Liver (tissue), 3 donors: Measurements from ENCODE around the gene PER2.

ENCODE experiments used
- EGR1 ChIP-seq, 2 donors: IDR thresholded peaks; 2 replicates each; pipeline ENCODE4 v1.6.1; 2016 to 2018; ENCODE audit warnings: antibody characterized with exemption in 2 of 2, low read depth in 2 of 2
- FOXA2 ChIP-seq: IDR thresholded peaks from 2 replicates; pipeline ENCODE4 v1.6.1; 2016; ENCODE audit warnings: antibody characterized with exemption
- GABPA ChIP-seq, 2 donors: IDR thresholded peaks in 1 of 2; conservative IDR thresholded peaks in 1 of 2; 2 replicates each; pipeline ENCODE4 v1.6.1; 2016; ENCODE audit warnings: antibody characterized with exemption in 2 of 2, mild to moderate bottlenecking in 1 of 2, moderate library complexity in 1 of 2
- HNF4G ChIP-seq: IDR thresholded peaks from 2 replicates; pipeline ENCODE4 v1.6.1; 2016; ENCODE audit warnings: antibody characterized with exemption
- JUND ChIP-seq, 2 donors: IDR thresholded peaks; 2 replicates each; pipeline ENCODE4 v1.6.1; 2016; ENCODE audit warnings: antibody characterized with exemption in 2 of 2
- RAD21 ChIP-seq, 2 donors: IDR thresholded peaks; 2 replicates each; pipeline ENCODE4 v1.6.1; 2016; ENCODE audit warnings: antibody characterized with exemption in 2 of 2, mild to moderate bottlenecking in 2 of 2
- TAF1 ChIP-seq: conservative IDR thresholded peaks from 2 replicates; pipeline ENCODE4 v1.6.1; 2016; ENCODE audit warnings: antibody characterized with exemption, mild to moderate bottlenecking
- YY1 ChIP-seq: IDR thresholded peaks from 2 replicates; pipeline ENCODE4 v1.6.1; 2016; ENCODE audit warnings: antibody characterized with exemption, mild to moderate bottlenecking
- TF ChIP-seq, protein P1 (sequence below): fragments of 150-350 bp; IDR thresholded peaks from 2 replicates; pipeline ENCODE4 v1.5.1; 2017; ENCODE audit warnings: improper control_type of control experiment, low read depth, low read length; ENCODE audit not compliant: missing input control
- TF ChIP-seq, protein P2 (sequence below): IDR thresholded peaks from 2 replicates; pipeline ENCODE4 v1.6.1; 2016; ENCODE audit warnings: antibody characterized with exemption, mild to moderate bottlenecking
- TF ChIP-seq, protein P3 (sequence below): IDR thresholded peaks from 2 replicates; pipeline ENCODE4 v1.6.1; 2016; ENCODE audit warnings: antibody characterized with exemption
- TF ChIP-seq, protein P4 (sequence below): IDR thresholded peaks from 2 replicates; pipeline ENCODE4 v1.6.1; 2016; ENCODE audit warnings: antibody characterized with exemption
- donor health status: healthy.
- donor health status: healthy.

DNA sequence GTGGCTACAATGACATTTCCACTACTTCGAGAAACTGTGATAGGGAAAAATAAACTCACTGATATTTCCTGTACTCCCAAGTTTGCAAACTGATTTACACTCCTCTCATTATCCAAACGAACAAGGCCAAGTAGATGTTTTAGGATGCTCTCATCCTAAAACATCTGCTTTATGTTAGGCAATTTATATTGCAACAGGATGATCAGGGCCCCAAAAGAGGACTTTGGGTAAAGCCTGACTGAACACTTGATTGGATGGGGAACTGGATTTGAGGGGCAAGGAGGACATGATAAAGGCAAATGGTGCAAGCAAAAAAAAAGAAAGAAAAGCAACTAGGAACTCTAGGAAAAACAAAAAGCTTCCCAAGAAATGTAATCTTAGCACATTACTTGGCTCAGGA is 46.4 kb downstream of the PER2 start:
- TF ChIP-seq HNF4G (no peak), EGR1 (IDR thresholded peaks at IDR 0.05; ENCODE audit: low read depth in 2 of 2) (no peak), TAF1 (no peak), JUND (IDR thresholded peaks at IDR 0.05) (no peak), GABPA (IDR thresholded peaks at IDR 0.05 in 1 of 2, conservative IDR thresholded peaks at IDR 0.05 in 1 of 2) (no peak), RAD21 (IDR thresholded peaks at IDR 0.05) (no peak), FOXA2 (no peak), YY1 (no peak)
- TF ChIP-seq, protein P1, sequence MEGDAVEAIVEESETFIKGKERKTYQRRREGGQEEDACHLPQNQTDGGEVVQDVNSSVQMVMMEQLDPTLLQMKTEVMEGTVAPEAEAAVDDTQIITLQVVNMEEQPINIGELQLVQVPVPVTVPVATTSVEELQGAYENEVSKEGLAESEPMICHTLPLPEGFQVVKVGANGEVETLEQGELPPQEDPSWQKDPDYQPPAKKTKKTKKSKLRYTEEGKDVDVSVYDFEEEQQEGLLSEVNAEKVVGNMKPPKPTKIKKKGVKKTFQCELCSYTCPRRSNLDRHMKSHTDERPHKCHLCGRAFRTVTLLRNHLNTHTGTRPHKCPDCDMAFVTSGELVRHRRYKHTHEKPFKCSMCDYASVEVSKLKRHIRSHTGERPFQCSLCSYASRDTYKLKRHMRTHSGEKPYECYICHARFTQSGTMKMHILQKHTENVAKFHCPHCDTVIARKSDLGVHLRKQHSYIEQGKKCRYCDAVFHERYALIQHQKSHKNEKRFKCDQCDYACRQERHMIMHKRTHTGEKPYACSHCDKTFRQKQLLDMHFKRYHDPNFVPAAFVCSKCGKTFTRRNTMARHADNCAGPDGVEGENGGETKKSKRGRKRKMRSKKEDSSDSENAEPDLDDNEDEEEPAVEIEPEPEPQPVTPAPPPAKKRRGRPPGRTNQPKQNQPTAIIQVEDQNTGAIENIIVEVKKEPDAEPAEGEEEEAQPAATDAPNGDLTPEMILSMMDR = no peak
- TF ChIP-seq, protein P2, sequence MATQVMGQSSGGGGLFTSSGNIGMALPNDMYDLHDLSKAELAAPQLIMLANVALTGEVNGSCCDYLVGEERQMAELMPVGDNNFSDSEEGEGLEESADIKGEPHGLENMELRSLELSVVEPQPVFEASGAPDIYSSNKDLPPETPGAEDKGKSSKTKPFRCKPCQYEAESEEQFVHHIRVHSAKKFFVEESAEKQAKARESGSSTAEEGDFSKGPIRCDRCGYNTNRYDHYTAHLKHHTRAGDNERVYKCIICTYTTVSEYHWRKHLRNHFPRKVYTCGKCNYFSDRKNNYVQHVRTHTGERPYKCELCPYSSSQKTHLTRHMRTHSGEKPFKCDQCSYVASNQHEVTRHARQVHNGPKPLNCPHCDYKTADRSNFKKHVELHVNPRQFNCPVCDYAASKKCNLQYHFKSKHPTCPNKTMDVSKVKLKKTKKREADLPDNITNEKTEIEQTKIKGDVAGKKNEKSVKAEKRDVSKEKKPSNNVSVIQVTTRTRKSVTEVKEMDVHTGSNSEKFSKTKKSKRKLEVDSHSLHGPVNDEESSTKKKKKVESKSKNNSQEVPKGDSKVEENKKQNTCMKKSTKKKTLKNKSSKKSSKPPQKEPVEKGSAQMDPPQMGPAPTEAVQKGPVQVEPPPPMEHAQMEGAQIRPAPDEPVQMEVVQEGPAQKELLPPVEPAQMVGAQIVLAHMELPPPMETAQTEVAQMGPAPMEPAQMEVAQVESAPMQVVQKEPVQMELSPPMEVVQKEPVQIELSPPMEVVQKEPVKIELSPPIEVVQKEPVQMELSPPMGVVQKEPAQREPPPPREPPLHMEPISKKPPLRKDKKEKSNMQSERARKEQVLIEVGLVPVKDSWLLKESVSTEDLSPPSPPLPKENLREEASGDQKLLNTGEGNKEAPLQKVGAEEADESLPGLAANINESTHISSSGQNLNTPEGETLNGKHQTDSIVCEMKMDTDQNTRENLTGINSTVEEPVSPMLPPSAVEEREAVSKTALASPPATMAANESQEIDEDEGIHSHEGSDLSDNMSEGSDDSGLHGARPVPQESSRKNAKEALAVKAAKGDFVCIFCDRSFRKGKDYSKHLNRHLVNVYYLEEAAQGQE = no peak
- TF ChIP-seq, protein P3, sequence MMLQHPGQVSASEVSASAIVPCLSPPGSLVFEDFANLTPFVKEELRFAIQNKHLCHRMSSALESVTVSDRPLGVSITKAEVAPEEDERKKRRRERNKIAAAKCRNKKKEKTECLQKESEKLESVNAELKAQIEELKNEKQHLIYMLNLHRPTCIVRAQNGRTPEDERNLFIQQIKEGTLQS = no peak
- TF ChIP-seq, protein P4, sequence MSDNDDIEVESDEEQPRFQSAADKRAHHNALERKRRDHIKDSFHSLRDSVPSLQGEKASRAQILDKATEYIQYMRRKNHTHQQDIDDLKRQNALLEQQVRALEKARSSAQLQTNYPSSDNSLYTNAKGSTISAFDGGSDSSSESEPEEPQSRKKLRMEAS = no peak
